22Rv1 (cell line): ENCODE measurements around the gene MEIS2.

Experiments
- H3K27ac ChIP-seq: fragments of 450-650 bp; 2 replicates; pipeline ENCODE4 v1.5.1; 2017
- CTCF ChIP-seq: fragments of 450-650 bp; IDR thresholded peaks from 2 replicates; pipeline ENCODE4 v1.5.1; 2017; ENCODE audit warnings: mild to moderate bottlenecking
- ZFX ChIP-seq: fragments of 450-650 bp; IDR thresholded peaks from 2 replicates; pipeline ENCODE4 v1.6.1; 2017; ENCODE audit warnings: antibody characterized with exemption, borderline replicate concordance

MEIS2 gene

DNA sequence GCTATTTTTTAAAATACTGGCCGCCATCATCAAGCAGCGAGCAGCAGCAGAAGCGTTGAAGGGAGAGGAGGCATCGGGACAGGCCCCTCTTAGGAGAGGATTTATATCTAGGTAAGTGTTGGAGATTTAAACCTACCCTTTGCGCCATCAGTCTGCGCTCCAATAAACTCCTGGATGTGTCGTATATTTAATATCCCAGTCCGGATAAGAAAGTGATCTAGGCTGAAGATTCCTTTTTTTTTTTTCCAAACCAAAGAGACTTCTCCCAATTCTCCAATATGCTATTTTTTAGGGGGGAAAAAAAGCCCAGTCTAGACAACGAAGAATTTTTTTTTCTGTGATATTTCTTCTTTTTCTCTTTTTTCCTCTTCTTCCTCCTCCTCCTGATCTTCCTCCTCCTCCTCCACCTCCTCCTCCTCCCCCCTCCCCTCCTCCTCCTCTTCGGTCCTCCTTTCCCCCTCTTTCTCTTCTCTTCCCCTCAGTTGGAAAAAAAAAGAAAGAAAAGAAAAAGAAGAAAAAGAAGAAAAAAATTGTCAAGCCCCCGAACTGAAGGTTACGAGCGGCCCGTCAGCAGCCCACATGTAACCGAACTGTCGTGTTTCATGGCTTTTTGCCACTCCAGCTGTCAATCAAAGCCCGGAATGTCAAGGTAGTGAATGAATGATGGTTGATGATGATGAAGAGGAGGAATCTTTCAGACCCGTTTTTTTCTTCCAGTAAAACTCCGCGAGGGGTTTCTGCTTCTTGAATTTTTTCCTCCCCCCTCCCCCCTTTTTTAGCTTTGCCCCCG lies 835 bp downstream of the MEIS2 start:
- TF ChIP-seq CTCF (no peak), ZFX (no peak)
- peak overlapping the region; percentile 71 for H3K27ac ChIP-seq

DNA sequence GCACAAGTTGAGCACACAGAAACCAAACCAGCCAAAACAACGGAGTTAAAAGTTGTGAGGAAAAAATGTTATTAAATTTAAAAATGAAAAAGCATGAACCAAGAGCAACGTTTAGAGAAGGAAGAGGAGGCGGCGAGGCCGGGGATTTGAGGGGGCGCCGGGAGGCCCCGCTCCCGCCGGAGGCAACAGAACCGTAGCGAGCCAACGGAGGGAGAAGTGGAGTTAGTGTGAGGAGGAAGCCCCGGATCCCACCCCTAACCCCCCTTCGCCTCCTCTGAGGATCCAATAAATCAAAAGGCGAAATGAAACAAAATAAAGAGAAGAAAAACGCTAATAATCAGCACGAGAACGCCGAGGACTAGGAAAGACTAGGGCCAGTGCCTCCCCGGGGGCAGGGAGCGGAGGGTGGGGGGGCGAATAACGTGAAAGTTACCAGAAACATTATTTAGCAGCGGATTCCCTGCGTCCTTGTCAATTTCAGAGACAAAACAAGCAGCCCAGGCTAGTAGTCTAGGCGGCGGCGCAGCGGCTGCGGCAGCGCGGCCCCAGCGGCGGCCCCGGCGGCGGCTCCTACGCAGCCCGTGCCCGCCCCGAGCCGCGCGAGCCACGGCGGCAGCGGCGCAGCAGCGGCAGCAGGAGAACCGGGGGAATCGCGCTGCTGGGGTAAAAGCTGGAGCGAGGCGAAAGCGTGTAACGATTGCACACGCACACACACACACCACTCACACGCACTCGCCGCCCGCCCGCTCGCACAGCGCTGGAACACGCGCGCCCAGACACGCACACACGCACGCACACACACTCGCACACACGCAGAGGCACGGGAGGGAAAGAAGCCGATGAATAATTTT lies 1.7 kb downstream of the MEIS2 start:
- H3K27ac ChIP-seq, result no peak overlapping the region

DNA sequence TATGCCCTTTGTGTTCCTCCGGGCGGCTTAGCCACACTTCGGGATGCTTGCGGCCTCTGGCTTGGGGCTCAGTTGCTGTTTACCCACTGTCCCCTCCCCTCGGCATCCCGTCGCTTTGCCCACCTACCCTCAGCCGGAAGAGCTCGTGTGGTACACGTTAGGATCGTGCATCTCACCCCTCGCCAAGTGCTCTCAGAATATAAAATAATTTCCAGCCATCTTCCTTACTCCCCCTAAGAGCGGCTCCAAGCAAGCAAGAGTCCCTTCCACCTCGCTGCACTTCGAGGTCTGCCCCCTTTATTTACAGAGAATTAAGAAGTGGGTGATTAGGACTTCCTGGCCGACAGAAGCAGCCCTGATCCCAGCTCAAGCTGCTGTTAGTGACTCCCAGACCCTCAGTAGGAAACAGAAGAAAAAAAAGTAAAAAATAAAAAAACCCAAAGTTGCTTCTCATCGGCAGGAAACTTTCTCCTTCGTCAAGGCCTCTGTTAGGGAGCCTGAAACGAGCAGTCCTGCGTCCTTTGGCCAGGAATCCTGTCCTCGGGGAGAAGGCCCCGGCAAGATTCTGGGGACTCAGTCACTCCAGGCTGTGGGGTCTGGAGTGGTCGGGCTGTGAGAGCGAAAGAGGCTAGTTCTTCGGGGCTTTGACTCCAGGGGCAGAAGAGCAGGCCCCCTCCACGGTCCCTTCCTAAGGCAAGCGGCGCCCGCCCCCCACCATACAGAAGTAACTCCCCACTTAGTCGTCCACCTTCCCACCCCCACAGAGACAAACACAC lies 3.0 kb downstream of the MEIS2 start:
- TF ChIP-seq ZFX (no peak), CTCF (no peak)
- H3K27ac ChIP-seq, result no peak overlapping the region

More for the DNA sequence above, 1.7 kb downstream of the MEIS2 start:
- TF ChIP-seq CTCF, result no peak
- no peak for TF ChIP-seq ZFX

DNA sequence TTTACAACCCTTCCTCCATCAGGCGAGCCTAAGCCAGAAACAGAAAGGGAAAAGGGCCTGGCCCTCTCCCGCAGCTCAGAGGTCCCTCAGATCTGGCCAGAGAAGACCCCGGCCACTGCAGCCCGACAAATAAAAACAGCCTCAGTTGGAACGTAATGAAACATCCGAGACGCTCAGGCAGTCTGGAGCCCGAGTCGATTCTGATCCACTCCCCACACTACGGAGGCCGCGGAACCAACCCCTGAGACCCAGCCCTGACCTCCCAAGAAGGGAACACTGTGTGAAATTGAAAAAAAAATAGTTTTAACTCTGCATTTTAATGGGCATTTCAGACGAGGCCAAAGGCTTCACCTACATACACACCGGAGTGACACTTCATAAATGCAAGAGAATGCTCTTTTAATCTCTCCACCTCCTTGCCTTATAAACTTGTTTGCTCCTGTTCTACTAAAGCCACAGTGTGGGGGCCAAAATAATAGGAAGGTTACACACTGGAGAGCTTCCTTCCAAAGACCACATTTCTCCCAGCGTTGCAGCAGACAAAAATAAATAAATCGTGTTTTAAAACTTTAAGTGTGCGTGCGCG lies 3.7 kb downstream of the MEIS2 start:
- no peak for TF ChIP-seq CTCF
- no peak for TF ChIP-seq ZFX
- no peak overlapping the region for H3K27ac ChIP-seq

GRCh38 chr15:37095770-37096557 lies 4.4 kb downstream of the MEIS2 start:
- TF ChIP-seq CTCF (no peak), ZFX (no peak)

GRCh38 chr15:37094915-37095711 lies 5.2 kb downstream of the MEIS2 start:
- H3K27ac ChIP-seq, result no peak overlapping the region
- TF ChIP-seq CTCF (no peak), ZFX (no peak)

More at GRCh38 chr15:37095770-37096557, 4.4 kb downstream of the MEIS2 start:
- no peak overlapping the region for H3K27ac ChIP-seq
